GM18861 (cell line): ENCODE results near the gene GLI3.

Experiments
- ATAC-seq: cut with Tn5 transposase; IDR thresholded peaks from one replicate; pipeline ENCODE4 v1.9.1; 2021; ENCODE audit not compliant: unreplicated experiment

Gene GLI3

DNA sequence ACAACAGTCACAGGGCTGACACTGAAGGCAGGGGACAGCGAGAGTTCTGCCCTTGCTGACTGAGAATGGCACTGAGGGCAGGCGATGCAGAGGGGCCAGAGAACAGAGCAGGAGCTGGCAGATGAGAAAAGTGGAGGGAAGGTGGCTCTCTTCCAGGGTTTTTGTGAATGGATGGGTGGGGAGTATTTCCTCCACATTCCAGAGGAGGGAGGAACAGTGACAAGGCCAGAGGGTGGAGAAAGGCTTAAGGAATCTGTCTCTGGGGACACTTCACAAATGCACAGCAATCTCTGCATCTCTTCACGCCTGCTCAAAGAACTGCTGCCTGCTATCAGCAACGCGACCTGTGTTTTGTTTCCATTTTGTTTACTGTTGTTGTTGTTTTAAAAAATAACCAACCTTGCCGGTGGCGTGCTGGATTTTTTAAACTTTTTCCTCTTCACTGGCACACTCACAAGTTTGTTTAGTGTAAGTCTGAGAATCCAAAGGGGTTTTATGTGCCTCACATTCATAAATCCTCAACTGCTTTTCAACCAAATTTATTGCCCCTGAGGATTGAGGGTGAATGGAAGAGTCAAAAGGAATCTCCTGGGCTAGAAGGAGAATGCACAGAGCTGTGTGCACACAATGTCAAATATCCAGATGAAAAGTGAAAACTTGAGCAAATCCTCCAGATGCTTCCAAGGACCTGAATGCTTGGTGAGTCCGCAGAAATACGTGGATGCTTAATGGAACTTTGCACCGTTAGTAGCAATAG is 129.3 kb downstream of the GLI3 start:
- no peak for ATAC-seq

DNA sequence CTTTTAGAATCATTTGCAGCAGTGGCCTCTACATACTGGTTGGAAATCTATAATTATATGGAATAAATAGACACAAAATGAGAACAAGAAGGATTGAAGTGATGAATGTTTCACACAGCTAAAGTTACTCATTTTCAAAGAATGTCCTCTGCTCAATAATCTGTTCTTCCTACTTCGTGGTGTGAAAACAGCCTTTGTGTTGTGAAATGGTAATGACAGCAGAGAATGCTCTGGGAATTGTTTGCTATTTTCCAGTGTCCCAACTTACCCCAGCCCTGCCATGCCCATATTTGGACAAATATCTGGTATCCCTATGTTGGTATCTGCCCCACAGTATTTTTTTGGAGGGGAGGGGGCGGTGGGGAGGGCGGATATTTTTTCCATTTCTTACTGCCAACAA is 130.4 kb downstream of the GLI3 start:
- ATAC-seq = no peak

DNA sequence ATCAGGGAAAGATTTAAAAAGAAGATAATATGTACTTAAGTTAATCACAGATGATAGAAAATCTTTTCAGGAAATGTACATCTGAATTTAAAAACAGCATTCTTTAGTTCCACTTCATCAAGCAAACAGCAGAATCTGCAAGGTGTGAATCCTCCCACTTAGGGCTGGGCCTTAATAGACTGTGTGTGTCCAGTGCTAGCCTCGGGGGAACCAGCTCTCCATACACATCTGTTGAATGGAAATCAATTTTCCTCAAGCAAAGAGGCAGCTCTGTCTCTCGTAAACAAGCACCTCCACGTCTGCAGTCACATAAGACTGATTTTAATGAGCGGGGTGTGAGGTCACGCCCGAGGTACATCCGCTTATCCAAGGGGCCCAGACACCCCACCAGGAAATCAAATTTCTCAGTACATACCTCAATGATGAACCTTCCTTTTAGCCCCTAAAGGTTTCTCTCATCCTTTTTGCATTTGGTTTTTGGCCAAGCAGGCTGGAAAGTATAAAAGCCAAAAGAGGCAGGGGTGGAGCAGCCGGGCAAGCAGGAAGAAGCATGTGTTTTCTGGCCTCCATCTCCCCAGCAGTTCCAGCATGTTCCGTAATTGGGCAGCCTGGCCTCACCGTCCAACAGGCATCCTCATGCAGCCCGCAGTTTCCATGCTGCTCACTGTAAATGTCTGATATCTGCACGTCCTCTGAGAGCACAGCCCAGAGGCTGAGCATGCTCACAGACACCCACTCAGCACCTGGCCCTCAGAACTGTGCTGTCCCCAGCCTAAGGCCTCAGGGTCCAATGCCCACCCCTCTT is 131.3 kb downstream of the GLI3 start:
- no peak for ATAC-seq

DNA sequence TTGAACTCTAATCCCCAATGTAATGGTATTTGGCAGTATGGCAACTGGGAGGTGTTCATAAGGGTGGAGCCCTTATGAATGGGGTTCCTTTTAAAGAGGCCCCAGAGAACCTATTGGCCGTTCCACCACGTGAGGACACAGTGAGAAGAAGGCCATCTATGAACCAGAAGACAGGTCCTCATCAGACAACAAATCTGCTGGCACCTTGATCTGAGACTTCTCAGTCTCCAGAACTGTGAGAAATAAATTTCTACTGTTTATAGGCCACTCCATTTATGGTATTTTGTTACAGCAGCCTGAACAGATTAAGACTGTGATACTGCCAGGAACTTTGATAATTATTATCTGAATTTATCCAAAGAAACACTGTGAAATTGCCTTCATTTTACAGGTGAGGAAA is 132.3 kb downstream of the GLI3 start:
- ATAC-seq = no peak

DNA sequence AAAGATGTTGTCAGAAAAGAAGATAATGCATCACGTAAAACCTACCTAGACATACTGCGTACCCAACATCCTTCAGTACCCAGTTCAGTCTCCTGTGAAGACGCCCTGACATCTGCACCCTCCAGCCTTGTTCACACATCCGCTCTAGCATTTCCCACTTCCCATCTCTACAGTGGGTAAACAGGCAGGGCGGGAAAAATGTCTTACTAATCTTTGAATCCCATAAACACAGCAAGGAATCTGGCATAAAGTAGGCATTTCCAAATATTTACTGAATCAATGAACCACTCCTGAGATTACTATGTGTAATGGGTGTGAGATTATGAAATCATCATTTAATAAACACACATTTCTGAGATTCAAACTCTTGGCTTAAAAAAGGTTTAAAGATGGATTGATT is 132.8 kb downstream of the GLI3 start:
- ATAC-seq = no peak

DNA sequence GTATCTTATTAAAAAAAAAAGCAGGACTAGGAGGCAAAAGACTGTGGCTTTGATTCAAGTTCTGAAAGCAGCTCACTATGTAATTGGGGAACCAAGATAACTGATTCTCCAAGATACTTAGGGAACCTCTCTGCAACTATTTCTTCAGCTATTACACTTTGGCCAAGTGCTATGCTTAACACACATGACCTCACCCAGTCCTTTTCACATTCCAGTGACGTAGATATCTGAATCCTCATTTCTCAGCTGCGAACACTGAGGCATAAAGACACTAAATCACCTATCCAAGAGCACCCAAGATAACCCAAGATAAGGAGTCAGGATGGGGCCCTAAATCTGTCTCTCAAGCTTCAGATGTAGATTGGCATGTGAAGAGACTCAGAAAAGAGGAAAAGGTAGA is 133.6 kb downstream of the GLI3 start:
- ATAC-seq = no peak

DNA sequence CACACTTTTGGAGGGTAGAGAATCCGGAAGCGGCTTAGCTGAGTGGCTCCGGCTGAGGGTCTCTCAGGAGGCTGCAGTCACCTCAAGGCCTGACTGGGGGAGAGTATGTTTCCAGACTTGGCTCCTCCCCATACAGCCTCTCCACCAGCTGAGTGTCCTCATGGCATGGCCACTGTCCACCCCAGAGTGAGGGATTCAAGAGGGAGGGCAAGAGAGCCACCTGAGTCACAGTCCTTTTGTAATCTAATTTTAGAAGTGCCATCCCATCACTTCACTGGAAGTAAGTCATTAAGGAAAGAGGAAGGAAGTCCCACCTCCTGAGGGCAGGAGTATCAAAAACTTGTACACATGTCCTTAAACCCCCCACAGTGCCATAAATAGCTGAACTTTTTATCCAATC is 134.0 kb downstream of the GLI3 start:
- no peak for ATAC-seq

DNA sequence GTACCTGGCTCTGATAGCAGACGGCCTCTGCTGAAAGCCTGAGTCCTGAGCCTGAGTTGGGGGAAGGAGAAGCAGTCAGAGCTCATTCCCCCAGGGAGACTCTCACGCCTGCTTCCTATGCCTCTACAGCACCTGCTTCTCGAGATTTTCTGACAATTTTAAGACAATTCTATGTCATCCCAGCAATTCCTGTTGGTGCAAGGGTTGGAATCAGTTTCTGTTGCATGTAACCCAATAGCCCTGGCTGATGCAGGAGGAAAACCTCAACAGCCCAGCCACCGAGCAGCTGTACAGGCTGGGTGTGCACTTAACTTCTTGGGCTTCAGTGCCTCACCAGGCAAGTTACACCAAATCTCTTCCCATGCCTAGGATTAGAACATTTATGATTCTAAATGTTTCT is 134.7 kb downstream of the GLI3 start:
- ATAC-seq = no peak

DNA sequence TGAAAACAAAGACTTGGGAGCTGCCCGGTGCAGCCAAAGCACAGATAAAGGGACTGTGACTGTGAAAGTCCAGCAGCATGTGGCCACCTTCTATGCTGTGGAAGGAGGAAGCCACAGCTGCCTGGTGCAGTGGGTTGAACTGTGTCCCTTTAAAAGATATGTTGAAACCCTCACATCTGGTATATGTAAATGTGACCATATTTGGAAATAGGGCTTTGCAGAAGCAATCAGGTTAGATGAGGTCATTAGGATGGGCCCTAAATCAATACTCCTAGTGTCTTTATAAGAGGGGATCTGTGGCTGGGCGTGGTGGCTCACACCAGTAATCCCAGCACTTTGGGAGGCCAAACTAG is 136.9 kb downstream of the GLI3 start:
- ATAC-seq = no peak

DNA sequence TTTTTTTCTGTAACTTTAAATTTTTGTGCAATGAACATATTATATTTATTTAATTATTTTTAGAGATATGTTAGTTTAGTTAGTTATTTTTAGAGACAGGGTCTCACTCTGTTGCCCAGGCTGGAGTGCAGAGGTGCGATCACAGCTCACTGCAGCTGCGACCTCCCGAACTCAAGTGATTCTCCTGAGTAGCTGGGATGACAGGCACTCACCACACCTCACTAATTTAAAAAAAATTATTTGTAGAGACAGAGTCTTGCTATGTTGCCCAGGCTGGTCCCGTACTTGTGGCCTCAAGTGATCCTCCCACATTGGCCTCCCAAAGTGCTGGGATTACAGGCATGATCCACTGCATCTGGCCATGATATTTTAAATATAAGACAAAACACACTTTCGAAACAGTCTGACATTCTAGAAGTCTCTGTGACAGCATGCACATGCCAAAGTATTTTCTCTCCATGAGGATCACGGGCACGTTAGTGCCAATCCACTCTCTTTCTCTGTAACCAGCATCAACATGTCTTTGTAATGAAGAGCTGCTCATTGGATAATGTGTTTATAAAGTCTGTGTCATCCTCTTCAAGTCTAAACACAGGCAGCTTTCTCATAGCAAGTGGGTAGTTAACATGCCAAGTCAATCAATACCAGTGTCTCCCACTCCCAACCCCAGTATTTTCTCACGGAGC is 137.4 kb downstream of the GLI3 start:
- ATAC-seq = no peak

DNA sequence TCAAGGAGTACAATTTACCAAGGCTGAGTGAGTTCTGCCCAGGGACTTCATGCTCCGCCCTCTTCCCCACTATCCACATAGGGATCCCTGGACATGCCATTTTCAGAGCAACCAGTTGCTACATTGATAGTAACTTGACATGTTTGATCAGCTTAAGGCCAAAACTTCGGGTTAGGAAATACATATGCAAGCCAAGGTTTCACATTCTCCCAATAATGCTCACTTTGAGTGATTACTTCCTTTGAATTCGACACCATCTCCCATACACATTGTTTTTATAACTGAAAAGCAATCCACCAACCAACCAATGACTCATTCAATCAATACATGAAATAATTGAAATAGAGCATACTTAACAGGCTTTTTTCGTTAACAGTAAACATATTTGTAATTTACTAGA is 137.9 kb downstream of the GLI3 start:
- no peak for ATAC-seq

DNA sequence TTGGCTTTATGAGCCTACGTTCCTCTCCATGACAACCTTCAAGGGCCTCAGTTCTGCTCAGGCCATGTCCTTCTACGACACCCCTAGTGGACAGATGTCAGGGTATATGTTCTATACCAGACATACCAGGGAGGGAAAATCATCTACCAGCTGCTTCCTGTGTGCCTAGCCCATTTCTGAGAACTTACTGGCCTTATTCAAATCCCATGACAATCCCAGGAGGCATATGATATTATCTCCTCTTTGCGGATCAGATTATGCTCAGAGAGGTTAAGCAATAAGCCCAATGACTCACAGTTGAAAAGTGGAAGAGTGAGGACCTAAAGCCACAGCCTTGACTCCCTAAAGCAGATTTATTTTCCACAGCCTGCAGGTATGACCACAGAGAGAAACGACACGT is 139.3 kb downstream of the GLI3 start:
- no peak for ATAC-seq

DNA sequence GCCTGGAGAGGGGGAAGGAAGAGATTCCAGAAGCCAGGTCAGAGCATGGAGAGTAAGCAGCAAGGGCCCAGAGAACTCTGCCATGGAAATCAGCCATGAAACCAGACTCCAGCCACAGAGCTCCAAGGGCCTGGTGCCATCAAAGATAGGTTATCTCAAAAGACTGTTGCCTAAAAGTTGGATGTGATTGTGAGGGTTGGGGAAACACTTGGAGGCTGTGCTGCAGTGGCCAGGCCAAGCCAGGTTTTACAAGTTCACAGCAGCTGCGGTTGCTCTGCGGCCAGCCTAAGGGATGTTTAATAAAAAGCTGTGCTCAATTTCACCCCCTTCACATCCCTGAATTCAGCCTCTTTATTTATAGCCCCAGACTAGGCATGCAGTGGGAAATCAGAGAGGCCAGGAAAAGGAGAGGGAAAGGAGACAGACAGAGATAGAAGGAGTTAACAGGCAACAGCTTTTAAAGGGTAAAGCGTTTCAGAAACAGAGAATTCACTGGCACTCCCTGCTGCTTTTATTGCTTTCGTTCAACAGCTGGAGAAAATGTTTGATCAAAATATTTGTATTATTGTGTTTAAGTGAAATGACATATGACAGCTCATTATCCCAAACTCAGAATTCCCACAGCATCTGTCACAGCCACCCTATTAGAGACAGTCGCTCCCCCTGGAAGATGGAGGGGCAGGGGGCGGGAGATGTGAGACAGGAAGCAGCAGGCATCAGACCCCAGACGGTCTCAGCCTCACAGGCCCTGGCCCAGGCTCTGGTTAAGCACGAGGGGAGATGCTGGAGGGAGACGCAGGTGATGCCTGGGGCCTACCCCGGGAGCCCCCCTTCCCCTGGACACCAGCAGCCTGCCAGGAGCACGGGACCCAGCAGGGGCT is 140.1 kb downstream of the GLI3 start:
- no peak for ATAC-seq

DNA sequence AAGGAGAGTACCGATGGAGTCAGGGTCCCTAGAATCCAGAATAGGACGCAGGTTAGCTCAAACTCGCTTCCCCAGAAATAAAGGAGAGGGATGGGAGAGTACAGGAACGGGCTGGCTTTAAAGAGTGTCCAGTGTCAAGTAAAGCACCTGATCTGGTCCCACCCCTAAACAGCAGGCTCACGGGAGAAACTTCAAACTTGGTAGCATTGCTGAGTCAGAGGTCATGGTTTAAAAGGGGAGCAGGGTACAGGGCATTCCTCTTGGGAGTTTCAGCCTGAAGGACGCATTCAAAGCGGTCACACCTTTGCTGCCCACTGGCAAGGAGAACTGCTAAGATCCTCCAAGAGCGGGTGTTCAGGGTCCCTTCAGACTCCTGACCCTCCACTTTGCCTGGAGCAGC is 140.7 kb downstream of the GLI3 start:
- ATAC-seq = no peak

DNA sequence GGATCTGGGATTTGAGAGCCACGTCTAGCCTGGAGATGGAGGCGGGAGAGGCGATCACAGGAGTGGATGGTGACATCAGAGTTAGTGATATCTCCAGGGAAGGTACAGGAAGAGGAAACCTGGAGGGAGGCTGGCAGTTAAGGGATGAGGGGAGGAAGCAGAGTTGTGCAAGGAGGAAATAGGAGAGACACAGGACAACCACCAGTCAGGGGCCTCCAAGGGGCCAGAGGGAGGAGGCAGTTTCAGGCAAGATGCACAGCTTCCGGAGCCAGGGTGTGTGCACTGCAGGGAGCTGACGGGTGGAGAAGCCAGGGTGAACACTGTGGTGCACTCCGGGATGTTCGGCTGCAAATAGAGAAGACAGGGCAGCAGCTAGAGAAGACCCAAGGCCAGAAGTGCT is 141.2 kb downstream of the GLI3 start:
- no peak for ATAC-seq

DNA sequence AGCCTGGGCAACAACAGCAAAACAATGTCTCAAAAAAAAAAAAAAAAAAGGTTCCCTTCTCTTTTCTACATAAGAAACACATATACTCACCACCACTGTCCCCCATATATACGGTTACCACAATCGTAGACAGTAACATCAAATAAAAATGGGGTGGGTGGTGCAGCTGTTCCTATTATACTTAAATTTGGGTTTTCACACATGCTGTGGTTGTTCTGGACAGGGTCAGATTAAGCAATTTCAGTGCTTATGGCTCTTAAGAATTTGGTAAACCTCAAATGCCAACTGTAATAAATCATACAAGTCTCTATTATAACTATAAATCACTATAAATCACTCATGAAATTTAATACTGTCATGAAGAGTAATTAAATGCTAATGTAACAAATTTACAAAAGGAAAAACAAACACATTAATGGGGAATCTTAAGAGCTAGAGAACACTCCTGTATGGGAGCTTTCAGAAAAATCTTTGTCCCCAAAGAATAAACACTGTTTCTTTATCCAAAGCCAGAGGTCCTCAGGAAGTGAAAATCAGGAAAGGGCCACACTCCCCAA is 143.6 kb downstream of the GLI3 start:
- no peak for ATAC-seq

DNA sequence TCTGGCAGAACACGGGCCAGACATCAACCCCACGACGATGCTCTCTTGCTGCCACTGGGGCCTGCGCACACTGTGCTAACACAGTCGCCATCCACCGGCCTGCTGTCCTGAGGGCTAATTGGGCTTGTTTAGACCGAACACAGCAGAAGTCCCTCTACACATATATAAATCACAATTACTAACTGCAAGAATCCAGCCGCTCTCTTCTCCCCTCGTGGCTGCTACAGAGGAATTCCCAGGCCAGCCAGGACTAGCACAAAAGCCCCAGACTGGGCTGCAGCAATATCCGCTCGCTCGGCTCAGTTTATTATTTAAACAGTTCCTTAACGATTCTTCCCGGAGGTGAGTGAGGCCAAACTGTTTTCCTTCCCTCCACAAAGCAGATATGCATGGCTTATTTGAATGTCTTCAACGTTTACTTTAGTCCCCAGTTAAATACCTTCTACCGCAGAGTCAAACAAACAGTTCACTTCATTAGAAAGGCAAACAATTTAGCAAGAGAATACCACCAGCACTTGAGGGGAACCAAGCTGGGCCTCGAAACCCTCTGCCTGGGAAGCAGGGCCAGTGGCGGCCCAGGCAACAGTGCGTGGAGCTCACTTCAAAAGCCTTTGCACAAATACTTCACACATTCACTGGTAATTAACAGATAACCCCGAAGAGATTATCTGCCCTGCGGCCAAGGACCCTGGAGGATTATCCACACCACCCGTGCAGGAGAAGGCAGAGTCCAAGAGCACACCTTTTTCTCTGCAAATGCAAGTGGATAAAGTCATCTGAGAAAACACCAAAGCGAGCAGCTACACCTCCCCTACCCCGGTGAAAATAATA is 145.3 kb downstream of the GLI3 start:
- ATAC-seq = no peak

DNA sequence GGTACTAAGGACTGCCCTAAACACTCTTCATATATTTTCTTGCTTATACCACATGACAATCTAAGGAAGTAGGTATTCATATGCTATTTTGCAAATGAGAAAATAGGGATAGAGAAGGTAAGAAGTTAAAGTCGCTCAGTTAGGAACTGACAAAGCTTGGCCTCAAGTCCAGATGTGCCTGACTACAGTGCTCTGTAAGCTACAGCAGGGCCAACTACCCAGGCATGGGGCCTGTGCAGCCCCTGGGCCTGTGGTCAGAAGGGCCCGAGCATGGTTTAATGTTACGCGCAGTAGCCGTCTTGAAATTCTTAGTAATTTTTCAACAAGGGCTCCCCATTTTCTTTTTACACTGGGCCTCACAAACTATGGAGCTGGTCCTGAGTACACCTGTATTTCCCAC is 146.2 kb downstream of the GLI3 start:
- ATAC-seq = no peak

DNA sequence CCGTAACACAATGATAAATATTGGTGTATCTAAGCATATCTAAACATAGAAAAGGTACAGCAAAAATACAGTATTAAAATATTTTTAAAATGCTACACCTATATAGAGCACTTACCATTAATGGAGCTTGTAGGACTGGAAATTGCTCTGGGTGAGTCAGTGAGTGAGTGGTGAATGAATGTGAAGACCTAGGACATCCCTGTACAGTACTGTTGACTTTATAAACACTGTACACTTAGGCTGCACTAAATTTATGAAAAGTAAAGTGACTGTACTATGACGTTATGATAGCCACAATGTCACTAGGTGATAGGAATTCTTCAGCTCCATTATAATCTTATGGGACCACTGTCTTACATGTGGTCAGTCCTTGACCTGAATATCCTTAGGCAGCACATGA is 147.0 kb downstream of the GLI3 start:
- no peak for ATAC-seq

DNA sequence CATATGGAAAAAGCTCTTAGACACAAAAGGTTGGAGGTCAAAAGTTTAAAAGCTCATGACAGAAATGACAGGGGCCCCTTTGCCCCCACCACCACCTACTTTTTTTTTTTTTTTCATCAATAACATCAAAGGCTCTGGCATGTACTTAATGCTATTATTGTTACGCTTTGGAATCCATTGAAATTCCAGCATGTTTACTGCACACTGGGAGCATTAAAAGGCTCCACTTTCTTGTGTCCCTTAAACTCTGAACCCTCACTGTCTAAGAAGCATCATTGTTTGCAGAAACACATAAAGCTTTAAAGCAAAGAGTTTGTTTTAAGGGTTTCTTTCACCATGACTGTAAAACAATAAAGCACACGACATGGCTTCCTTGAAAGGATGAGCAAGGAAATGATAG is 149.4 kb downstream of the GLI3 start:
- no peak for ATAC-seq
